T-helper 17 cell (primary cell): Measurements from ENCODE around the gene ADAMTS13. TPM values are rescaled to one million over a fixed set of nuclear protein-coding genes. Genes with fewer than 3 reads are reported as not detected.
"Not testable (repeated sequence)": the region's sequence is repeated elsewhere in the genome, so short reads cannot be mapped to it uniquely, and the experiment has no call there.

Experiments
- ATAC-seq: fragments of 150-1000 bp; cut with Tn5 transposase; 2 replicates; pipeline ENCODE4 v1.10.0; 2021; ENCODE audit warnings: mild to moderate bottlenecking, moderate library complexity
- DNase-seq, 3 donors: peaks; one replicate each; pipeline versions ENCODE4 v3.0.0 to v3.0.0-alpha.2; 2020 to 2021
- H3K9me3 ChIP-seq: one replicate; pipeline ENCODE4 v1.7.0; 2013; ENCODE audit warnings: low read length, mild to moderate bottlenecking; ENCODE audit not compliant: control insufficient read depth, poor library complexity, severe bottlenecking
- H3K27ac Mint-ChIP-seq: one replicate; pipeline ENCODE4 v1.8.0; 2022; ENCODE audit warnings: mild to moderate bottlenecking, moderate library complexity, mixed read lengths
- H3K27me3 Mint-ChIP-seq: one replicate; pipeline ENCODE4 v1.8.0; 2022; ENCODE audit warnings: mixed read lengths
- H3K36me3 Mint-ChIP-seq: one replicate; pipeline ENCODE4 v1.8.0; 2022; ENCODE audit warnings: low read depth, mixed read lengths
- H3K4me1 Mint-ChIP-seq: one replicate; pipeline ENCODE4 v1.8.0; 2022; ENCODE audit warnings: mild to moderate bottlenecking, mixed read lengths
- H3K4me3 Mint-ChIP-seq: one replicate; pipeline ENCODE4 v1.8.0; 2022; ENCODE audit warnings: mild to moderate bottlenecking, moderate library complexity, mixed read lengths
- total RNA-seq, 4 donors: library from RNA in 2 of 4; stranded (reverse) in 2 of 4; gene quantifications; one replicate each; pipeline ENCODE4 v1.2.3 and lab custom pipeline; 2022 to 2026

The ADAMTS13 gene
- total RNA-seq, 2 donors from 2014 or later, result 1.1 to 1.9 TPM

DNA sequence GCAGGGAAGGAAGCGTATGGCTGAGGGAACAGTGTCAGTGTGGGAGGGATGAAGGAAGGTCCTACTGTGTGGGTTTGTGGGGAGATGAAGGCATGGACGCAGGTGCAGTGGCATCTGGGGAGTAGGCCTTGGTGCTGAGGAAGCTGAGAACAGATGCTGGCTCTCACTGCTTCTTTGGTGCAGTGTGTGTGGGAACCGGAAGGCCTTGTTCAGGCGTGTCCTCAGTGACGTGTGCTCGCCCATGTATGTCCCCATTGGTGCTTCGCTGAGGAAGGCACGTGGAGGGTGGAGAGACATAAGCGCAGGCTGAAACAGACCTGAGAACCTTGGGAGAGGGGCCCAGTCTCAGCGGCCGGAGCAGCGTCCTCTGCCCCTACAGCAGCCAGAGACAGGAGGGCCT lies 18.7 kb downstream of the ADAMTS13 start:
- Mint-ChIP-seq H3K4me1 (no peaks in the 10 kb centered on the region), H3K27me3 (peaks cover 7% of the 10 kb centered on the region), H3K27ac (no peak overlapping the region), H3K36me3 (no peaks in the 10 kb centered on the region), H3K4me3 (no peak overlapping the region)
- DNase-seq, result no peak
- ATAC-seq, result peak; percentile 85
- no peaks in the 10 kb centered on the region for H3K9me3 ChIP-seq

DNA sequence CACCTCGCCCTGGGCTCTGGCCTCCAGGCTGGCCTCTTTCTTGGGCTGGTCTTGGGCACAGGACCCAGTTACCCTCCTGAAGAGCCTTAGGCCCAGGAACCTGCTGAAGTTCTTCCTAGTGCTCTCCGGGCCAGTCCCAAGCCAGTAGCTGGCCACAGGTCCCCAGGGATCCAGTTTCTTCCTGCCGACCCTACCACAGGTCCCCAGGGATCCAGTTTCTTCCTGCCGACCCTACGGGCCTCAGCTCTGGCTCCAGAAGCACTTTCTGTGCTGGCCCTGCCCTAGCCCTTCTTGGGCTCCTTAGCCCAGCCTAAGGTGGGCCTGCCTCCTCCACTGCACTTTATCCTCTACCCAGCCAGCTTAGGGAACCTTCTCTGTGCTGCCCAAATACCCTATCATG lies 19.4 kb downstream of the ADAMTS13 start:
- no peak for DNase-seq
- Mint-ChIP-seq H3K27ac (no peak overlapping the region), H3K4me3 (no peak overlapping the region), H3K4me1 (no peaks in the 10 kb centered on the region), H3K27me3 (peaks cover 14% of the 10 kb centered on the region), H3K36me3 (no peaks in the 10 kb centered on the region)
- H3K9me3 ChIP-seq, result no peaks in the 10 kb centered on the region
- ATAC-seq, result no peak

GRCh38 chr9:133443248-133443647 lies 21.1 kb downstream of the ADAMTS13 start:
- no peak overlapping the region for H3K4me3 Mint-ChIP-seq
- no peaks in the 10 kb centered on the region for H3K9me3 ChIP-seq
- ATAC-seq (no peak), DNase-seq (no peak)
- no peaks in the 10 kb centered on the region for H3K4me1 Mint-ChIP-seq
- no peaks in the 10 kb centered on the region for H3K36me3 Mint-ChIP-seq
- peaks cover 14% of the 10 kb centered on the region for H3K27me3 Mint-ChIP-seq
- H3K27ac Mint-ChIP-seq, result no peak overlapping the region

- Mint-ChIP-seq H3K27ac (no peak overlapping the region), H3K27me3 (peaks cover 14% of the 10 kb centered on the region), H3K36me3 (no peaks in the 10 kb centered on the region), H3K4me3 (no peak overlapping the region), H3K4me1 (no peaks in the 10 kb centered on the region)
- H3K9me3 ChIP-seq, result no peaks in the 10 kb centered on the region
- DNase-seq (no peak), ATAC-seq (no peak)
These were observed 21.8 kb downstream of the ADAMTS13 start for GRCh38 chr9:133443982-133444381.

DNA sequence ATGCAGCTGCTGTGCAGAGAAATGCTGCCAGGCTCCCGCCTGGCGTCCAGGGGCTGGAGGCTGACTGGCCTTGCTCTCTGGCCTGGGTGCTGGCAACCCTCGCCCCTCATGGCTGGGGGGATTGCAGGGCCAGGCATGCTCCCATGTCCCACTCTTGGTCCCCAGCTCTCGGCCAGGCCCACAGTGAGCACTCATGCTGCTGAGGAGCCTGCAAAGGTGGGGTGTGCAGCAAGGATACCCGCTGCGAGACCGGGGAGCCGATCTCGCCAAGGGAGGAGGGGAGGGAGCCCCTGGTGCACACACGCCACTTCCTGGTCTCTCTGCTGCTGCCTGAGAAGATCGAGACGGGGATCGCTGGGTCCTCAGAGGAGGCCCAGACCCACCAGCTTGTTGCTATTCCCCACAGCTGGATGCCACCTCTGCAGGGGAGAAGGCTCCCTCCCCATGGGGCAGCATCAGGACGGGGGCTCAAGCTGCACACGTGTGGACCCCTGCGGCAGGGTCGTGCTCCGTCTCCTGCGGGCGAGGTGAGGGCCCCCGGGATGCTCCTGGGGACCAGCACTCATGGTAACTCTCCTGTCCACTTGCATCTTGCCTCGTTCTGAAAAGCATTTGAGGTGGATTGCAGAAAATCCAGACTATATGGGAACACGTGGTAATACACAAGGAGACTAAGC lies 23.3 kb downstream of the ADAMTS13 start:
- H3K27ac Mint-ChIP-seq, result no peak overlapping the region
- H3K27me3 Mint-ChIP-seq, result peaks cover 14% of the 10 kb centered on the region
- no peak for DNase-seq
- no peaks in the 10 kb centered on the region for H3K36me3 Mint-ChIP-seq
- H3K4me1 Mint-ChIP-seq, result no peaks in the 10 kb centered on the region
- no peaks in the 10 kb centered on the region for H3K9me3 ChIP-seq
- ATAC-seq, result no peak
- no peak overlapping the region for H3K4me3 Mint-ChIP-seq

- no peak for ATAC-seq
- Mint-ChIP-seq H3K27ac (no peak overlapping the region), H3K36me3 (no peaks in the 10 kb centered on the region), H3K4me3 (no peak overlapping the region), H3K27me3 (peaks cover 14% of the 10 kb centered on the region), H3K4me1 (no peaks in the 10 kb centered on the region)
- no peaks in the 10 kb centered on the region for H3K9me3 ChIP-seq
- DNase-seq, result no peak
These were observed 26.4 kb downstream of the ADAMTS13 start for GRCh38 chr9:133448487-133448972.

- Mint-ChIP-seq H3K36me3 (no peaks in the 10 kb centered on the region), H3K27me3 (peaks cover 25% of the 10 kb centered on the region), H3K27ac (no peak overlapping the region), H3K4me3 (no peak overlapping the region), H3K4me1 (no peaks in the 10 kb centered on the region)
- no peak for ATAC-seq
- DNase-seq, result no peak
- no peaks in the 10 kb centered on the region for H3K9me3 ChIP-seq
These were observed 27.6 kb downstream of the ADAMTS13 start for GRCh38 chr9:133449760-133450159.

DNA sequence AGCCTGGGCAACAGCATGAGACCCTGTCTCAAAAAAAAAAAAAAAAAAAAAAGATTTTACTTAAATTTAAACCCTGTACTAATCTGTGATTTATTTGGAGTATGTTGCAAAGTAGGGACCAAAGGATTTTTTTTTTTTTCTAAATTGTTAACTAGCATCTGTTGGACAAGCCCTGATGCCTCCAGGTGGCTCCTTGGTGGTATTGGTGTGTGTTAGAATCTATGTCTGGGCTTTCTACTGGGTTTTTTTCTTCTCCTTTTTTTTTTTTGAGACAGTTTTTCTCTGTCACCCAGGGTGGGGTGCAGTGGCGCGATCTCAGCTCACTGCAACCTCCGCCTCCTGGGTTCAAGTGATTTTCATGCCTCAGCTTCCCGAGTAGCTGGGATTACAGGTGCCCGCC lies 29.7 kb downstream of the ADAMTS13 start:
- H3K4me1 Mint-ChIP-seq, H3K27ac Mint-ChIP-seq, H3K4me3 Mint-ChIP-seq, H3K36me3 Mint-ChIP-seq, DNase-seq, ATAC-seq, H3K9me3 ChIP-seq: not testable (repeated sequence)
- H3K27me3 Mint-ChIP-seq, result peaks cover 12% of the 10 kb centered on the region

GRCh38 chr9:133452562-133452961 lies 30.4 kb downstream of the ADAMTS13 start:
- Mint-ChIP-seq H3K4me3 (no peak overlapping the region), H3K27ac (no peak overlapping the region), H3K27me3 (peaks cover 12% of the 10 kb centered on the region), H3K4me1 (no peaks in the 10 kb centered on the region), H3K36me3 (no peaks in the 10 kb centered on the region)
- DNase-seq (no peak), ATAC-seq (no peak)
- H3K9me3 ChIP-seq, result no peaks in the 10 kb centered on the region

DNA sequence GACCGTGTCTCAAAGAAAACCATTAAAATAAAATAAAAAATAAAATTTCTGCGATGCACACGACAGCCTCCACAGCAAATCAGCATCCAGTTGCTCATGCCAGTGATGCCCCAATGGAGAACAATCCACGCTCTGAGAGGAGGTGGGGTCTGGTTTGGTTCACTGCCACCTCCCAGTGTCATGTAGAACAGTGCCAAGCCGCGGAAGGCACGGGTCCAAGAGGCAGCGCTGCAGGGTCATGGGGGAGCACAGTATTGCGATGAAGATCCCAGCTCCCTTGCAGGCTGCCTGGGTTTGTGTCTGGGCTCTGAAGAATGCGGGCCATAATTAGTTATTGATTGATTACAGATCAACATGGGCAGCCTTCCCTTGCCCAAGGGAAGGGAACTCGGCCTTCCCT lies 31.5 kb downstream of the ADAMTS13 start:
- H3K4me1 Mint-ChIP-seq, result no peaks in the 10 kb centered on the region
- ATAC-seq (no peak), DNase-seq (no peak)
- no peak overlapping the region for H3K4me3 Mint-ChIP-seq
- H3K27ac Mint-ChIP-seq, result peak overlapping the region; percentile 19
- no peaks in the 10 kb centered on the region for H3K9me3 ChIP-seq
- no peaks in the 10 kb centered on the region for H3K36me3 Mint-ChIP-seq
- peaks cover 12% of the 10 kb centered on the region for H3K27me3 Mint-ChIP-seq

DNA sequence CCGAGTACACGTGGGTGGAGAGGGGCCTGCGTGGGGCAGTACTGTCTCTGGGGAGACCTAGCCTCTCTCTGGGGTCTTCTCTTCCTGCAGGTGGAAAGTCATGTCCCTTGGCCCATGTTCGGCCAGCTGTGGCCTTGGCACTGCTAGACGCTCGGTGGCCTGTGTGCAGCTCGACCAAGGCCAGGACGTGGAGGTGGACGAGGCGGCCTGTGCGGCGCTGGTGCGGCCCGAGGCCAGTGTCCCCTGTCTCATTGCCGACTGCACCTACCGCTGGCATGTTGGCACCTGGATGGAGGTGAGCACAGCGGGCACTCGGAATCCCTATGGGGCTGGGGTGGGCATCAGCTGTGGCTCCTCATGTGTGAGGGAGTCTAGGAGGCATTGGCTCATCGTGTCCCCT lies 32.2 kb downstream of the ADAMTS13 start:
- H3K4me1 Mint-ChIP-seq, result no peaks in the 10 kb centered on the region
- no peaks in the 10 kb centered on the region for H3K9me3 ChIP-seq
- ATAC-seq (no peak), DNase-seq (no peak)
- peaks cover 12% of the 10 kb centered on the region for H3K27me3 Mint-ChIP-seq
- H3K27ac Mint-ChIP-seq, result no peak overlapping the region
- H3K36me3 Mint-ChIP-seq, result no peaks in the 10 kb centered on the region
- H3K4me3 Mint-ChIP-seq, result no peak overlapping the region

DNA sequence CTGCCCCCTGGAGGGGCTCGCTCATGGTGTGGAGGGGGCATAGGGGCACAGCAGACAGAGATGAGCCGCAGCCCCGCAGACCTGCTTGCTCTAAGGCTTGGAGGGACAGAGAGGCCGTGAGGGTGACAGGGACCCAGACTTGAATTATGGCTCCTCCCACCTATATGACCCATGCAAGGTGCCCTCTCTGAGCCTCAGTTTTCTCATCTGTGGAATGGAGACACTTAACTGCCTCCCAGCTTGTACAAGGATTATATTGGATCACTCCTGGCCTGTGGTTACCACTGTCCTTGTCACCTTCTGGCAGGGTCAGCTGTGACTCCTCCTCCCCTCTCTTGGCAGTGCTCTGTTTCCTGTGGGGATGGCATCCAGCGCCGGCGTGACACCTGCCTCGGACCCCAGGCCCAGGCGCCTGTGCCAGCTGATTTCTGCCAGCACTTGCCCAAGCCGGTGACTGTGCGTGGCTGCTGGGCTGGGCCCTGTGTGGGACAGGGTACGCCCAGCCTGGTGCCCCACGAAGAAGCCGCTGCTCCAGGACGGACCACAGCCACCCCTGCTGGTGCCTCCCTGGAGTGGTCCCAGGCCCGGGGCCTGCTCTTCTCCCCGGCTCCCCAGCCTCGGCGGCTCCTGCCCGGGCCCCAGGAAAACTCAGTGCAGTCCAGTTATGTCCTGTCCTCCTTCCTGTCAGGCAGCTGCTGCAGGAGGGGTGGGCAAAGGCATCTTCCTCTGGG lies 32.9 kb downstream of the ADAMTS13 start:
- Mint-ChIP-seq H3K4me3 (no peak overlapping the region), H3K27ac (no peak overlapping the region), H3K27me3 (peaks cover 12% of the 10 kb centered on the region), H3K36me3 (no peaks in the 10 kb centered on the region), H3K4me1 (peaks cover 4% of the 10 kb centered on the region)
- H3K9me3 ChIP-seq, result no peaks in the 10 kb centered on the region
- DNase-seq, result no peak
- ATAC-seq, result no peak

DNA sequence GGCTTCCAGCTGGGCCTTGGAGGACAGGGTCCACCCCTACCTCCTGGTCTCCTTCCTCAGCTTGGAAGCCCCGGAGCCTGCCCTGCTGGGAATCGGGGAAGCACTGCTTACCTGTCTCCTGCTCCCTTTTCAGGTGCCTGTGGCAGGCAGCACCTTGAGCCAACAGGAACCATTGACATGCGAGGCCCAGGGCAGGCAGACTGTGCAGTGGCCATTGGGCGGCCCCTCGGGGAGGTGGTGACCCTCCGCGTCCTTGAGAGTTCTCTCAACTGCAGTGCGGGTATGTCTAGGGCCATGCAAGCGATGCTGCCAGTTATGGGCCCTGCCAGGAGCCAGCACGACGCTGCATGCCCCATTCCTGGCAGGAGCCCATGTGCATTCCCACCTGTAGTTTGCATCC lies 33.8 kb downstream of the ADAMTS13 start:
- no peak for ATAC-seq
- DNase-seq, result no peak
- Mint-ChIP-seq H3K27ac (no peak overlapping the region), H3K4me1 (peaks cover 6% of the 10 kb centered on the region), H3K4me3 (no peak overlapping the region), H3K36me3 (no peaks in the 10 kb centered on the region), H3K27me3 (peaks cover 12% of the 10 kb centered on the region)
- H3K9me3 ChIP-seq, result no peaks in the 10 kb centered on the region

DNA sequence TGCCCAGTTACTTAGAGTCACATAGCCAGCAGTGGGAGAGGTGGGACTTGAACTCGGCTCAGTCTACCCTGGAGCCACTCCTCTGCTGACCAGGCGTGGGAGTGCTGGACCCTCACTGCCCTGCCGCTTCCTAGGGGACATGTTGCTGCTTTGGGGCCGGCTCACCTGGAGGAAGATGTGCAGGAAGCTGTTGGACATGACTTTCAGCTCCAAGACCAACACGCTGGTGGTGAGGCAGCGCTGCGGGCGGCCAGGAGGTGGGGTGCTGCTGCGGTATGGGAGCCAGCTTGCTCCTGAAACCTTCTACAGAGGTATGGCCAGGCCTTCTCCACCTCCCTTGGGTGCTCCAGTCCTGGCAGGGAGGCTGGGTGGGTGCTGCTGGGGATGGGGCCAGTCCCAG lies 34.2 kb downstream of the ADAMTS13 start:
- H3K4me1 Mint-ChIP-seq, result peaks cover 6% of the 10 kb centered on the region
- ATAC-seq (no peak), DNase-seq (no peak)
- H3K27me3 Mint-ChIP-seq, result peaks cover 12% of the 10 kb centered on the region
- no peaks in the 10 kb centered on the region for H3K36me3 Mint-ChIP-seq
- no peak overlapping the region for H3K27ac Mint-ChIP-seq
- no peak overlapping the region for H3K4me3 Mint-ChIP-seq
- no peaks in the 10 kb centered on the region for H3K9me3 ChIP-seq
